ENCODE measurements around the gene ZNF664.

ZNF664 gene

GRCh38 chr12:123991372-123991951 lies 18.4 kb downstream of the ZNF664 start:
- no peak for DNase-seq

GRCh38 chr12:123992118-123992825 lies 19.3 kb downstream of the ZNF664 start:
- no peak for DNase-seq

- no peak for DNase-seq
Measured at GRCh38 chr12:123995023-123995748, 22.2 kb downstream of the ZNF664 start.

- no peak for DNase-seq
Measured at GRCh38 chr12:123996581-123996980, 23.6 kb downstream of the ZNF664 start.

DNA sequence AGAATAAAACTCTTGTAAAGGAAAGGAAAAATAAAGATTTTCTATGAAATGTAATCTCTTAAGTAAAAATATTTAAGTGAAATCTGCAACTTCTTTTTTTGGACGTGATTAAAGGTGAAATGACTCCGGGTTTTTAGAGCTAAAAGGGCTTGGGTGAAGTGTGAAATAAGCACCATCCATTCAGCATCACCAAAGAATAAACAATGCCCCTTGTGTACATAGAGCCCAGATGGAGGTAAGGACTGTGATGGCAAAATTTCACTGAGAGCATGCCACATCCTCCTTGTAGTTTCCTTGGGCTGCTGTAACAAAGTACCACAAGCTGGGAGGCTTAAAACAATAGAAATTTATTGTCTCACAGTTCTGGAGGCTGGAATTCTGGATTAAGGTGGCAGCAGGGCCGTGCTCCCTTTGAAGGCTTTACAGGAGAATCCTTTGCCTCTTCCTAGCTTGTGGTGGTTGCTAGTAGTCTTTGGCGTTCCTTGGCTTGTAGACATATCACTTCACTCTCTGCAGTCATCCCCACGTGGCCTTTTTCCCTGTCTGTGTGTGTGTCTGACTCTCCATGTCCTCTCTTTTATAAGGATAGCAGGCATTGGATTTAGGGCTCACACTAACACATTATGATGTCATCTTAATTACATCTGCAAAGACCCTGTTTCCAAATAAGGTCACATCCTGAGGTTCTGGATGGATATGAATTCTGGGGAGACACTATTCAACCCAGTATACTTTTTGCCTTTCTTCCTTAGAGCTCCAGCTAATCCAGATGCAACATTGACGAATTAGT lies 24.2 kb downstream of the ZNF664 start:
- DNase-seq, result no peak

DNA sequence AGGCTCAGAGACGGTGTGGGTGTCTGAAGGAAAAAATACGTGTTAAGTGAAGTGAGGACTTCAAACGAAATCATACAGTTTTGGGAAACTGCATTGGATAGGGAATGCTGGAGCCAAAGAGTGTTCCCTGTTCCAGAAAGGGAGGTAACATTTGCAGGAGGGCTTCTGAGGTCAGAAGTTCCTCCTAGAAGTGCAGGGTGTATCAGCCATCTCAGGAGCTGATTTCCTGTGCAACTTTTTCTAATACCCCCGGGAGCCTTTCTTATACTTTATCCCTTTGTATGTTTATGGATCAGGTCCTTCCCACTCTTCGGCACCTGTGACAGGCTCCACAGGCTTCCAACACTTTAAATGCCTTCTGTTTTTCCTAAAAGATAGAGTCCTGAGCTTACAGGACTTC lies 24.9 kb downstream of the ZNF664 start:
- DNase-seq, result no peak

DNA sequence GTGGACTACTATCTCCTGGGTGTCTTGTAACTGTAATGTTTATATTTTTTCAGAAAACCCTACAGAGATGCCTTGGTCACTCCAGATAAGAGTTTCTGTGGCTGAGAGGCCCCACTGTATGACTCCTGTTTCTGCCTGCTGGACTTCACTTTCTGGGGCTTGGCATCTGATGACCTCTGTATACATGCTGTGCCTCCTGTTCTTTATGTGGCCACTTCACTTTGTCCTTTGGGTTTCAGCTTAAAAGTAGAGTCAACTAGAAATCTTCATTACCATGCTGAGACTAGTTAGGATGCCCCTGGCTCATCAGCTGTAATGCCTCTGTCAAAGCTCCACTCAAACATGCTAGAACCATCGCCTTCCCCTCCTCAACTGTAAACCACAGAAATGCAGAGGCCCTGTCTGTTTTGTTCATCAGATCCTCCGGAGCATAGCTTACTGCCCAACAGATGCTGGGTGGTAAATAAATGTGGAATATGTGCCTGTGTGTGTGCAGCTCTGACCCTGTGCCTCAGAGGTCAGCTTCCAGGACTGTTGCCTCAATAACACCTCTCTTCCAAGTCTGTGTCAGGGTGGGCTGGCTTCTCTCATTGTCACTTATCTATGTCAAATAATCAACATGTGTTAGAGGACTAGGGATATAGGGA lies 25.5 kb downstream of the ZNF664 start:
- DNase-seq, result no peak

GRCh38 chr12:123998991-123999359 lies 26.0 kb downstream of the ZNF664 start:
- DNase-seq, result no peak

DNA sequence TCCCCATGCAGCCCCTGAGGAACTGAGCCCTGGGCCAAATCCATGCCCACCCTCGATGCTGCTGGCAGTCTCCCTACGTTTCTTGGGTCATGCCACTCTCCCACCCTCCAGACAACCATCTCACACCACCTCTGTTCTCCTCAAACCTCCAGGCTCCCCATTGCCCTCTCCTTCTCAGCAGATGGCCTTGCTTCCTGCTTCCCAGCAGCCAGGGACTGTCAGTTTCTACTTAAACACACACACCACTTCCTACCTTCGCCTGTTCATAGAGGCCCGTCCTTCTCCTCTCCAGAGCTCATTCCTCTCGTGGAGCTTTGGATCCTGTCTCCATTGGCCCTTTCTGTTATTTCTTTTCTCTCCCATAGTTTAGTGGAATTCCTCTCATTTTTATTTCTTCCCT lies 27.1 kb downstream of the ZNF664 start:
- no peak for DNase-seq

DNA sequence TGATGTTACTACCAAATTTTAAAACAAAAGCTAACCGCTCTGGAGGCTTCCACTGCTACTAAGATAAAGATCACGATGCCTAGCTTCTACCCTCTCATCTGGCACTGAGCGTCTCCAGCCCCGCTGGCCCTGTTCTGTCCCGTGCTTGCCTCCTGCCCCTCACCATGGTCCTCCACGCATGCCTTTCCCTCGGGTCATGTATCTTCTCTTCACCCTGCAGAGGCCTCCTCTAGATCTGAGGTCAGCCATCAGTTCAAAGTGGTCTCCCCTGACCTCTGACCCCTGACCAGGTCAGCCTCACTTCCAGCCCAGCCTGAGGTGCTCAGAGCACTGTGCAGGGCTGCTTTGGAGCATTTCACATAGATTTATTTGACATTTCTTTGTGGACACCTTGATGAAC lies 28.3 kb downstream of the ZNF664 start:
- no peak for DNase-seq

DNA sequence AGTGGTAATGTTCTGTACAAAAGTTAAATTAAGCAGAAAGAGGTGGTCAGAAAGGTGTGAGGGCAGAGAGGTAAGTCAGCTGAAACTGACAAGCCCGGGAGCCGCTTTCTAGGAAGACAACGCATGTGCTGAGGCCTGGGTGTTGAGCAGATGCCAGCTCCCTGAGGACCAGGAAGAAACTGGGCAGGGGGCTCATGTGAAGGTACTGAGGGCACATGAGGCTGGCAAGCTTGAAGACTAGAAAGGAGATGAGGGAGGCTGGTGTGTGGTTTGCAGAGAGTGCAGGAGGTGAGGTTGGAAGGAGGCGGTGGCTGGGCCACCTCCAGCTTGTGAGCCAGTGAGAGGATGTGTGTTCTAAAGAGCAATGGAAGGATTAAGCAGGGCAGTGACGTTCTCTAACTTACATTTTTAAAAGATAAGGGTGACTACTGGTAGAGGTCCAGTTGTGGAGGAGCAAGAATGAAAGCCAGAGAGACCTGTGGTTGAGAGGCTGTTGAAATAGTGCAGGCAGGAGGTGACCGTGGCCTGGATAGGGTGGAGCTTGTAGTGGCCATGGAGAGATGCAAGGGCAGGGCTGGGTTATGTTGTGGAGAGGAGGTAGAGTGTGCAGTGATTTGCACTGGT lies 29.1 kb downstream of the ZNF664 start:
- no peak for DNase-seq

DNA sequence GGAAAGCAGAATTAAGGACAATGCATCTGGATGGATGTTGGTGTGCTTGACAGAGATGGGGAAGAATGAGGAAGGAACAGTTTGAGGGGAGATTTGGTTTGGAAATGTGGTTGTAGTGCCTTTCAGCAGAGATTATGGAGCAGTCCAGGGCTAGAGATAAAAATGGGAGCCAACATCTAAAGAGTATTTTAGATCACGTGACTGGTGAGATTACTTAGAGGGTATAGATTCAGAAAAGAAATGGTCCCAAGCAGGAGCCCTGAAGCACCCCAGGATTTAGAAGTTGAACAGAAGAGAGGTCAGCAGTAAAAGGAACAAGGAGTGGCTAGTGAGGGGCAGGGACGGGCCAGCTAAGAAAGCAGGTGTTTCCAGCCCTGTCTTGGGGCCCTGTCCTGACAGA lies 29.6 kb downstream of the ZNF664 start:
- no peak for DNase-seq

- DNase-seq, result no peak
Measured at GRCh38 chr12:124004233-124004875, 31.3 kb downstream of the ZNF664 start.

DNA sequence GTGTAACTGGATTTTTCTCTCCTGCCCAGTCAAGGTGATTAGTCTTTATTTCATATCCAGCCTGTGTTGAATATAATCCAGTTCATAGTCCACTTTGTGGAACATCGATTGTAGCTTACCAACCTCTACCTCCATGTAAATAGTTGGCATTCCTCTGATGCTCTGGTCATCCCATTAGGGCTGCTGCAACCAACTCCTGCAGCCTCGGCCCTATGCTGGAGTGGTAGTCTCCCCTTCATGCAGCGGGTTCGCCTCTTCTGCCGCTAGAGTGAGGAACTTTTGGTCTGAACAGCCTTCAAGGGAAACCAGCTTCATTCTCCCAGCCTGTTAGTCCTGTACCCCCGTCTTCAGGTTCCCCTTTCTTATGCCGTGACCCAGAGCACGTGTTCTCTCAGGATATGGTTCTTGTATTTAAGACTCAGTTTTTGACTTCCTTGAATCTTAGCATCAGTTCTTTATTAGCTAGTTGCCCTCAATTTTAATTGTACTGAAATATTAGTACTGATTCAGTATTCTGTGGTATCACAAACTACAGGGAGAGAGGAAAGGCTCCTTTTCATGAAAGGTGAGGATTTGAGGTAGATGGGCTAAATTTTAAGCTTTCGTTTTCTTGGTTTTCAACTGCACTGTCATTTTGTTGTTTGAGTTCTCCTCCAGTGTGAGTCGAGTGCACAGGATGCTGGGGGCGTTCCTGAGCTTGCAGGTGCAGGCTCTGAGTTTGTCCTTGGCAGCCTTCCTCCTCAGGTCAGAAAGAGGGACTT lies 33.2 kb downstream of the ZNF664 start:
- peak; percentile 35 for DNase-seq

GRCh38 chr12:124006846-124007713 lies 34.1 kb downstream of the ZNF664 start:
- no peak for DNase-seq

DNA sequence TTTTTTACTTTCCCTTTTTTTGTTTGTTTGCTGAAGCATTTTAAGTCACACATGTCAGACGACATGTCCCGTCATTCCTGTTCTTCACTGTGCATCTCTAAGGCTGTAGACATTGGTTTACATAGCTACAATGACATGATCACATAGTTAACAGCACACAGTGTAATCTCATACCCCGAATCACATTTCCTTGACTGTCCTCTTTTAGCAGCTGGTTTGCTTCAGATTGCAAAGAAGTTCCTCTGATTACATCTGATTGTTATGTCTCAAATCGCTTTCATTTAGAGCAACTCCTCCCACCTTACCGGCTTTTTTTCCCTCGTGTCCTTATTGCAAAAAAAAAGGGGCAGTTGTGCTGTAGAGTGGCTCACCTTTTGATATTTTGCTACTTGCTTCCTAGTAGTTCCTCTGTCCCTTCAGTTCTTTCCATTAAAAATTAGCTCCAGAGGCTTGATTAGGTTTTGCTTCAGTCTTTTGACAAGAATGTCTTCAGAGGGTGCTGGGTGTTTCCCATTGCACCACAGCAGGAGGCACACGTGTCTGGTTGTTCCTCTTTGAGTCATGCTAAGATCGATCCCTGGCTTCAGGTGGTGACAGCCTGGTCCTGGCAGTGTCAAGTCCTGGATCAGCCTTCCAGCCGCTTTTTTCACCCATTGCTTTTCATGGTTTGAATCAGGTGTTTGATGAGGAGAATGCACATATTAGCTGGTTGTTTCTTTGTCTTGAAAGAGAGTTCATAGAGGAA lies 35.0 kb downstream of the ZNF664 start:
- no peak for DNase-seq

DNA sequence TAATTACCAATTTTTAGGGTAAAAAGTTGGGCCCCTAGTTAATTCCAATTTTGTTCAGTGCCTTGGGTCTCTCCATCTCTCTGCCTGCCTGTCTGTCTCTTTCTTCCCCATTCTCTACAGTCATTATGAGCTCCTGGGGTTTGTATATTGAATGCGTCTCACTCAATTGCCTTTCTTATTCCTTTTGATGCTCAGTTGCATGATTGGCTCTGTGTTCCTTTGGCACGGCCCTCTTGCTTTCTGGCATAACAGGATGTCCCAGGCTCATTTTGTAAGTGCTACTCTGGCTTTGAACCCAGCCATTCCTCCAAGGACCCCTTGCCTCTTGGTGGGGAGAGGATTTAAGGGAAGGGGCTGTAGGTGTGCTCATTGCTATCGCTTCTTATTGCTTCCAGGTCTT lies 35.6 kb downstream of the ZNF664 start:
- DNase-seq, result no peak

DNA sequence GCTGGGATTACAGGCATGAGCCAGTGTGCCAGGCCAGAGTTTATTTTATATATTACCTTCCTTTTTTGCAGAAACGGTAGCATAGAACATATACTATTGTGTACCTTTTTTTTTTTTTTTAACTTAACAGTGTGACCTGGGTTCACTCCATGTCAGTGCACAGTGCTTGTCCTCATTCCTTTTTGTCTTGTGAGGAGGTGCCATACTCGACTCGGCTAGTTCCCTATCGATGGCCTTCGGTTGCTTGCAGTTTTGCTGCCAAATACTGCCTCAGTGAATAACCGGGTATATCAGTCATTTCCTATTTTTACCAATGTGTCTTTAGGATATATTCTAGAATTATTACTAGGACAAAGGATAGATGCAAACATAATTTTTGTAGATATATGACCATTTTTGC lies 36.8 kb downstream of the ZNF664 start:
- no peak for DNase-seq

DNA sequence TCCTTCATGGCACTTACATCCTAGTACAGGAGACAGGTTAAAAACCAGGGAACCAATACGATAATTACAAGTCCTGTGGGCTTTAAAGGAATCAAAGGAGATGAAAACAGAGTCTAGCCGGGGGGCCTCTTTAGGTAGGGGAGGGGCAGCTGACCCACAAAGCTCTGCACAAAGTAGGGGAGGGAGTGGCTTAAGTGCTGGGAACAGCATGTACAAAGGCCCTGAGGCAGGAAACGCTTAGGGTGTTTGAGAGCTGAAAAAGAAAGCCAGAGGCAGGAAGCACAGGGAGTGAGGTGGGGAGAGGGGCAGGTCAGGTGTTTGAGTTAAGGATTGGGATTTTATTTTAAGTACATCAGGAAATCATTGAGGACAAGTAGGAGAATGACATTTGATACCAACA lies 37.7 kb downstream of the ZNF664 start:
- no peak for DNase-seq
